HepG2 (cell line): ENCODE measurements around the gene PDE8B. TPM values are rescaled to one million over a fixed set of nuclear protein-coding genes. Genes with fewer than 3 reads are reported as not detected.

Experiments used
- ATAC-seq: fragments of 200-7000 bp; cut with Tn5 transposase; 3 replicates; pipeline ENCODE4 v1.9.1; 2020; ENCODE audit warnings: mild to moderate bottlenecking, moderate library complexity
- BruUV-seq: library from RNA; stranded (reverse); fragments of 400-500 nt; replicated peaks from 2 replicates; lab custom pipeline; 2021; lab: Mats Ljungman, UMichigan
- CTCF ChIA-PET: fragments of 300-600 bp; formaldehyde crosslinking; extraction: SDS; loops from one replicate; lab custom pipeline; 2021; ENCODE audit warnings: low total read pairs, inconsistent platforms, low intra/inter-chr PET ratio; lab: Yijun Ruan, JAX
- POLR2A ChIA-PET: fragments of 350-600 bp; sonication (Branson Sonifier 250); formaldehyde crosslinking; loops from one replicate; lab custom pipeline; 2020; ENCODE audit warnings: antibody characterized with exemption, inconsistent platforms; lab: Yijun Ruan, JAX
- DNase-seq: peaks from one replicate; pipeline ENCODE4 v3.0.0-alpha.2; 2015; ENCODE audit warnings: low spot score
- FAIRE-seq: peaks from 3 replicates; lab custom pipeline; 2011; peaks lifted over from hg19 to GRCh38; lab: Jason Lieb, UNC
- H2AFZ ChIP-seq: one replicate; pipeline ENCODE4 v1.6.1; 2011; ENCODE audit warnings: low read length, inconsistent platforms
- H3K27ac ChIP-seq: fragments of 300-600 bp; 3 replicates; pipeline ENCODE4 v1.8.0; 2011; ENCODE audit warnings: mixed run types, mild to moderate bottlenecking, mixed read lengths, low read length, inconsistent platforms; ENCODE audit not compliant: insufficient read depth; ENCODE audit errors: extremely low read length
- H3K27me3 ChIP-seq, 2 experiments: fragments of 200-600 bp in 1 of 2; 2 replicates in 1 of 2; 3 replicates in 1 of 2; pipeline versions ENCODE4 v1.6.0 to v1.8.0; 2011; ENCODE audit warnings: low read length in 2 of 2, mild to moderate bottlenecking in 2 of 2, moderate library complexity in 2 of 2, inconsistent platforms in 1 of 2; ENCODE audit not compliant: insufficient read depth in 2 of 2, control insufficient read depth in 1 of 2
- H3K36me3 ChIP-seq, 2 experiments: fragments of 200-600 bp in 1 of 2; replicated peaks in 1 of 2; 2 replicates in 1 of 2; 3 replicates in 1 of 2; pipeline versions ENCODE4 v1.5.1 to v1.8.0; 2011; ENCODE audit warnings: low read length in 2 of 2, inconsistent platforms in 1 of 2; ENCODE audit not compliant: insufficient read depth in 2 of 2, control insufficient read depth in 1 of 2
- H3K4me1 ChIP-seq: 2 replicates; pipeline ENCODE4 v1.5.1; 2012; ENCODE audit warnings: low read length, inconsistent platforms; ENCODE audit not compliant: insufficient read depth
- H3K4me2 ChIP-seq: 2 replicates; pipeline ENCODE4 v1.6.0; 2011; ENCODE audit warnings: low read depth, low read length, inconsistent platforms
- H3K4me3 ChIP-seq, 3 experiments: fragments of 200-600 bp in 1 of 3; sonication (generic), shearing (Covaris generic) in 1 of 3; replicated peaks in 1 of 3; 2 replicates each; pipeline ENCODE4 v1.5.1; 2011 to 2016; ENCODE audit warnings: low read length in 3 of 3, inconsistent platforms in 2 of 3, low read depth in 2 of 3, mild to moderate bottlenecking in 2 of 3, control low read depth in 1 of 3, mixed read lengths in 1 of 3; ENCODE audit not compliant: insufficient read depth in 1 of 3
- H3K79me2 ChIP-seq: one replicate; pipeline ENCODE4 v1.6.1; 2011; ENCODE audit warnings: low read length, inconsistent platforms; ENCODE audit not compliant: insufficient read depth
- H3K9ac ChIP-seq: 2 replicates; pipeline ENCODE4 v1.6.0; 2011; ENCODE audit warnings: mild to moderate bottlenecking, low read depth, low read length, inconsistent platforms; ENCODE audit not compliant: insufficient read depth
- H3K9me3 ChIP-seq: 2 replicates; pipeline ENCODE4 v1.5.1; 2012; ENCODE audit warnings: mild to moderate bottlenecking, low read length
- H4K20me1 ChIP-seq: 2 replicates; pipeline ENCODE4 v1.6.0; 2011; ENCODE audit warnings: inconsistent platforms, mild to moderate bottlenecking, low read length, moderate library complexity; ENCODE audit not compliant: insufficient read depth
- MAFF ChIP-seq: IDR thresholded peaks from 2 replicates; pipeline ENCODE4 v1.6.1; 2011; ENCODE audit warnings: low read depth, low read length, improper control_type of control experiment
- MAFK ChIP-seq, 2 experiments: IDR thresholded peaks in 1 of 2; conservative IDR thresholded peaks in 1 of 2; 2 replicates each; pipeline ENCODE4 v1.6.1; 2011; ENCODE audit warnings: improper control_type of control experiment in 2 of 2, low read length in 2 of 2
- SYNCRIP ChIP-seq: fragments of 200-400 bp; formaldehyde crosslinking; IDR thresholded peaks from 2 replicates; pipeline ENCODE4 v1.6.1; 2018; ENCODE audit warnings: mild to moderate bottlenecking, low read depth, low read length; ENCODE audit not compliant: insufficient read depth
- TARDBP ChIP-seq: sonication (generic); formaldehyde crosslinking; IDR thresholded peaks from 2 replicates; pipeline ENCODE4 v1.8.0; 2022; ENCODE audit warnings: mild to moderate bottlenecking, missing genetic modification reagents
- ZNF609 ChIP-seq: sonication (generic); formaldehyde crosslinking; IDR thresholded peaks from 2 replicates; pipeline ENCODE4 v1.4.0; 2020; ENCODE audit warnings: mild to moderate bottlenecking, missing genetic modification reagents, borderline replicate concordance
- ZNF83 ChIP-seq: sonication (generic); formaldehyde crosslinking; IDR thresholded peaks from 2 replicates; pipeline ENCODE4 v1.4.0; 2020; ENCODE audit warnings: missing genetic modification reagents, mild to moderate bottlenecking, borderline replicate concordance
- WGBS: methylation state at CpG from one replicate; pipeline ENCODE4 v1.1.6; 2017; ENCODE audit warnings: low lambda C conversion rate; 5-methylcytosine and 5-hydroxymethylcytosine counted together
- in situ Hi-C: cut with HindIII; loops from 2 replicates; pipeline ENCODE4 v1.10.0; 2017; ENCODE audit warnings: low pct_unique_long_range_greater_than_20kb; ENCODE audit not compliant: extremely low pct_ligation_motif_present
- intact Hi-C: fragments of 100-400 bp; cut with micrococcal nuclease; formaldehyde crosslinking; loops from one replicate; pipeline ENCODE4 v1.10.0; 2022; ENCODE audit not compliant: unreplicated experiment
- polyA plus RNA-seq, 8 experiments: library from polyadenylated mRNA; depleted of rRNA in 3 of 8; stranded (reverse) in 7 of 8; unstranded in 1 of 8; fragments of >200 nt; fragmentation: Illumina TruSeq in 4 of 8; extraction: Trizol in 4 of 8; gene quantifications; 2 replicates each; pipeline versions ENCODE4 v1.2.1 to v1.2.3, GENCODE V29; 2011 to 2016; ENCODE audit warnings: low read depth in 4 of 8, missing spikeins in 1 of 8, mixed read lengths in 1 of 8; ENCODE audit not compliant: insufficient read depth in 1 of 8
- total RNA-seq, 5 experiments: library from RNA; depleted of rRNA; stranded (reverse); fragments of >200 nt; fragmentation: Illumina TruSeq; extraction: Trizol; gene quantifications; 2 replicates each; pipeline ENCODE4 v1.2.3, GENCODE V29; 2016; ENCODE audit warnings: low read depth in 1 of 5

Gene PDE8B
- total and polyA plus RNA-seq, 2 of the 13 experiments (the other 11 are each of a cell fraction or from before 2014, with no cell fraction given), result 0.07 TPM; not detected in 1

GRCh38 chr5:77304388-77304787 lies 93.9 kb downstream of the PDE8B start:
- Histone ChIP-seq H3K36me3 (no peaks in the 10 kb centered on the region), H3K4me2 (no peak overlapping the region), H4K20me1 (no peaks in the 10 kb centered on the region), H3K27ac (no peak overlapping the region), H3K4me1 (peaks cover 21% of the 10 kb centered on the region), H2AFZ (no peak overlapping the region), H3K9ac (no peak overlapping the region), H3K27me3 (no peaks in the 10 kb centered on the region; a peak in 1 of 5 replicates), H3K79me2 (no peaks in the 10 kb centered on the region), H3K9me3 (no peaks in the 10 kb centered on the region), H3K4me3 (no peak overlapping the region)
- FAIRE-seq (no peak), DNase-seq (no peak), ATAC-seq (no peak)
- intact Hi-C loops (no loop called here), in situ Hi-C loops (no loop called here)
- WGBS, result 14% methylated on average over 1 of the region's 1 CpG
- CTCF ChIA-PET, result no interaction called here
- no TSS peak for BruUV-seq
- no peak for TF ChIP-seq TARDBP (CRISPR knock-in tag)
- no peak for TF ChIP-seq ZNF83
- peak; percentile 22 to 60; a peak in 2 of 4 replicates for TF ChIP-seq MAFK (conservative IDR thresholded peaks at IDR 0.05 in 1 of 2, IDR thresholded peaks at IDR 0.05 in 1 of 2; ENCODE audit: low read length in 2 of 2)
- TF ChIP-seq MAFF, result peak; percentile 32; the same call in 1 of the 2 replicates
- no peak for TF ChIP-seq SYNCRIP
- TF ChIP-seq ZNF609 (CRISPR knock-in tag), result no peak
- POLR2A ChIA-PET, result no interaction called here
